Measurements from ENCODE around the gene MICB. TPM values are rescaled to one million over a fixed set of nuclear protein-coding genes. Genes with fewer than 3 reads are reported as not detected.
A peak's percentile ranks its signal among the peaks of the same experiment; 100 is the strongest.
"Not testable (repeated sequence)": the region's sequence is repeated elsewhere in the genome, so short reads cannot be mapped to it uniquely, and the experiment has no call there.

MICB gene
- total and polyA plus RNA-seq, 2 of the 8 experiments (the other 6 are each of a cell fraction or from before 2014, with no cell fraction given), result 16.2 to 25.3 TPM

- H3K27ac ChIP-seq (ENCODE audit: low read depth, low read length); H2BK120ac ChIP-seq (replicated peaks; ENCODE audit: low read depth, low read length); H4K20me1 ChIP-seq (replicated peaks in 1 of 2; ENCODE audit: control insufficient read depth in 1 of 2, insufficient read depth in 2 of 2, low read length in 2 of 2); FAIRE-seq; H3K79me1 ChIP-seq (ENCODE audit: low read depth, low read length); H3K4ac ChIP-seq (replicated peaks; ENCODE audit: insufficient read length, low read depth, low read length); H3K56ac ChIP-seq (replicated peaks; ENCODE audit: insufficient read length, low read depth, low read length); H3K23me2 ChIP-seq (ENCODE audit: low read depth, low read length); H3K23ac ChIP-seq (ENCODE audit: insufficient read length); H3K9me3 ChIP-seq (ENCODE audit: insufficient read depth in 2 of 2, low read depth in 1 of 2, low read length in 1 of 2); H3K18ac ChIP-seq (ENCODE audit: extremely low read depth, low read length); H2AFZ ChIP-seq (ENCODE audit: low read length); H4K8ac ChIP-seq (ENCODE audit: extremely low read depth, insufficient read depth, low read length); H3K9ac ChIP-seq (replicated peaks in 1 of 4; ENCODE audit: extremely low read depth in 1 of 4, low read depth in 3 of 4, low read length in 3 of 4); H3K79me2 ChIP-seq (ENCODE audit: control insufficient read depth in 1 of 2, insufficient read depth in 2 of 2, low read length in 2 of 2); H2BK12ac ChIP-seq (ENCODE audit: low read depth, low read length); H2AK5ac ChIP-seq (ENCODE audit: low read depth, low read length); H2BK15ac ChIP-seq (ENCODE audit: low read length); H3K36me3 ChIP-seq (ENCODE audit: control insufficient read depth in 2 of 4, insufficient read depth in 4 of 4, low read length in 3 of 4); H4K5ac ChIP-seq (ENCODE audit: insufficient read length, low read depth, low read length); H2BK5ac ChIP-seq (ENCODE audit: low read depth, low read length); H4K91ac ChIP-seq (replicated peaks; ENCODE audit: insufficient read length, low read length); DNase-seq (ENCODE audit: low read depth in 1 of 2, low spot score in 2 of 2); H2BK20ac ChIP-seq (ENCODE audit: low read length); H3K14ac ChIP-seq (ENCODE audit: insufficient read length): not testable (repeated sequence)
- WGBS, 2 experiments (ENCODE audit: extremely low coverage in 1 of 2, insufficient coverage in 1 of 2, insufficient read length in 1 of 2, insufficient replicate concordance in 2 of 2, low coverage in 1 of 2, low lambda C conversion rate in 2 of 2, missing lambda C conversion rate in 1 of 2), result 6 to 100% methylated on average over 2 of the region's 2 CpGs
- ChIA-PET CTCF (ENCODE audit: partially characterized antibody) (interaction anchor here (0.6 to 1.8 kb wide), 9 partner anchors 13 to 712 kb away, joined by 3 to 8 read pairs (median 4); no protein-coding TSS in a partner anchor), POLR2A (ENCODE audit: partially characterized antibody) (interaction anchor here (2.4 to 8.2 kb wide), 2 partner anchors 38 to 49 kb away, joined by 22 to 136 read pairs; partner anchors contain the start of genes ATP6V1G2, DDX39B and NFKBIL1)
- peaks cover 0 to 11% (median 8%) of the 10 kb centered on the region in 4 experiments; a peak in 5 of 7 replicates for H3K27me3 ChIP-seq (replicated peaks in 1 of 4; ENCODE audit: control insufficient read depth in 3 of 4, extremely low read depth in 1 of 4, insufficient read depth in 3 of 4, low read length in 3 of 4)
- peaks cover 0 to 12% (median 4%) of the 10 kb centered on the region in 4 experiments; a peak in 6 of 7 replicates for H3K4me1 ChIP-seq (replicated peaks in 1 of 4; ENCODE audit: control insufficient read depth in 3 of 4, insufficient read depth in 4 of 4, low read length in 3 of 4)
- H3K4me3 ChIP-seq (ENCODE audit: extremely low read depth in 1 of 4, insufficient read depth in 2 of 4, low read depth in 3 of 4, low read length in 4 of 4), result peak overlapping the region in 3 of 4 experiments; percentile 58 to 70 (median 69); a peak in 4 of 8 replicates
- H3K4me2 ChIP-seq (ENCODE audit: insufficient read depth in 1 of 2, low read depth in 2 of 2, low read length in 2 of 2), result peak overlapping the region in 1 of 2 experiments; percentile 82; a peak in 2 of 4 replicates
These were observed 4.4 kb upstream of the MICB start for GRCh38 chr6:31493550-31493874.
